ENCODE results near the gene SP6.

SP6 gene

GRCh38 chr17:47889734-47890529, 39.0 kb upstream of the SP6 start:
- Histone ChIP-seq H3K4me1 (ENCODE audit: control insufficient read depth, low read depth, low read length) (peaks cover 7% of the 10 kb centered on the region), H3K9me3 (ENCODE audit: control insufficient read depth, low read depth, low read length) (no peaks in the 10 kb centered on the region), H3K4me3 (ENCODE audit: low read length) (no peak overlapping the region), H3K9ac (ENCODE audit: low read length) (no peak overlapping the region), H3K36me3 (ENCODE audit: control insufficient read depth, low read depth, low read length) (no peaks in the 10 kb centered on the region), H3K27ac (ENCODE audit: low read length) (no peak overlapping the region), H3K27me3 (ENCODE audit: control insufficient read depth, insufficient read depth, low read length) (no peaks in the 10 kb centered on the region)

- Histone ChIP-seq H3K4me1 (ENCODE audit: control insufficient read depth, low read depth, low read length) (peaks cover 8% of the 10 kb centered on the region), H3K27ac (ENCODE audit: low read length) (no peak overlapping the region), H3K27me3 (ENCODE audit: control insufficient read depth, insufficient read depth, low read length) (no peaks in the 10 kb centered on the region), H3K4me3 (ENCODE audit: low read length) (no peak overlapping the region), H3K9me3 (ENCODE audit: control insufficient read depth, low read depth, low read length) (no peaks in the 10 kb centered on the region), H3K36me3 (ENCODE audit: control insufficient read depth, low read depth, low read length) (no peaks in the 10 kb centered on the region), H3K9ac (ENCODE audit: low read length) (no peak overlapping the region)
Observed at GRCh38 chr17:47888293-47888692, 37.3 kb upstream of the SP6 start.

GRCh38 chr17:47884905-47885730, 34.2 kb upstream of the SP6 start:
- Histone ChIP-seq H3K9ac (ENCODE audit: low read length) (no peak overlapping the region), H3K27ac (ENCODE audit: low read length) (no peak overlapping the region), H3K27me3 (ENCODE audit: control insufficient read depth, insufficient read depth, low read length) (no peaks in the 10 kb centered on the region), H3K4me3 (ENCODE audit: low read length) (no peak overlapping the region), H3K9me3 (ENCODE audit: control insufficient read depth, low read depth, low read length) (no peaks in the 10 kb centered on the region), H3K36me3 (ENCODE audit: control insufficient read depth, low read depth, low read length) (no peaks in the 10 kb centered on the region), H3K4me1 (ENCODE audit: control insufficient read depth, low read depth, low read length) (peaks cover 8% of the 10 kb centered on the region)

GRCh38 chr17:47884427-47884740, 33.4 kb upstream of the SP6 start:
- Histone ChIP-seq H3K27ac (ENCODE audit: low read length) (no peak overlapping the region), H3K36me3 (ENCODE audit: control insufficient read depth, low read depth, low read length) (no peaks in the 10 kb centered on the region), H3K4me3 (ENCODE audit: low read length) (no peak overlapping the region), H3K4me1 (ENCODE audit: control insufficient read depth, low read depth, low read length) (peaks cover 8% of the 10 kb centered on the region), H3K9me3 (ENCODE audit: control insufficient read depth, low read depth, low read length) (no peaks in the 10 kb centered on the region), H3K27me3 (ENCODE audit: control insufficient read depth, insufficient read depth, low read length) (no peaks in the 10 kb centered on the region), H3K9ac (ENCODE audit: low read length) (no peak overlapping the region)

- H3K9me3 ChIP-seq (ENCODE audit: control insufficient read depth, low read depth, low read length), result no peaks in the 10 kb centered on the region
- no peak overlapping the region for H3K9ac ChIP-seq (ENCODE audit: low read length)
- no peaks in the 10 kb centered on the region for H3K27me3 ChIP-seq (ENCODE audit: control insufficient read depth, insufficient read depth, low read length)
- peaks cover 8% of the 10 kb centered on the region for H3K4me1 ChIP-seq (ENCODE audit: control insufficient read depth, low read depth, low read length)
- H3K27ac ChIP-seq (ENCODE audit: low read length), result no peak overlapping the region
- H3K36me3 ChIP-seq (ENCODE audit: control insufficient read depth, low read depth, low read length), result no peaks in the 10 kb centered on the region
- no peak overlapping the region for H3K4me3 ChIP-seq (ENCODE audit: low read length)
Observed at GRCh38 chr17:47883589-47884426, 32.8 kb upstream of the SP6 start.

- Histone ChIP-seq H3K4me1 (ENCODE audit: control insufficient read depth, low read depth, low read length) (peaks cover 16% of the 10 kb centered on the region), H3K36me3 (ENCODE audit: control insufficient read depth, low read depth, low read length) (no peaks in the 10 kb centered on the region), H3K9ac (ENCODE audit: low read length) (no peak overlapping the region), H3K27me3 (ENCODE audit: control insufficient read depth, insufficient read depth, low read length) (peaks cover 2% of the 10 kb centered on the region), H3K4me3 (ENCODE audit: low read length) (no peak overlapping the region), H3K27ac (ENCODE audit: low read length) (no peak overlapping the region), H3K9me3 (ENCODE audit: control insufficient read depth, low read depth, low read length) (no peaks in the 10 kb centered on the region)
Observed at GRCh38 chr17:47882695-47883588, 32.0 kb upstream of the SP6 start.

- Histone ChIP-seq H3K4me1 (ENCODE audit: control insufficient read depth, low read depth, low read length) (peaks cover 16% of the 10 kb centered on the region), H3K9me3 (ENCODE audit: control insufficient read depth, low read depth, low read length) (no peaks in the 10 kb centered on the region), H3K4me3 (ENCODE audit: low read length) (no peak overlapping the region), H3K27ac (ENCODE audit: low read length) (no peak overlapping the region), H3K9ac (ENCODE audit: low read length) (no peak overlapping the region), H3K27me3 (ENCODE audit: control insufficient read depth, insufficient read depth, low read length) (peaks cover 4% of the 10 kb centered on the region), H3K36me3 (ENCODE audit: control insufficient read depth, low read depth, low read length) (no peaks in the 10 kb centered on the region)
Observed at GRCh38 chr17:47882247-47882646, 31.3 kb upstream of the SP6 start.

- Histone ChIP-seq H3K9me3 (ENCODE audit: control insufficient read depth, low read depth, low read length) (no peaks in the 10 kb centered on the region), H3K27me3 (ENCODE audit: control insufficient read depth, insufficient read depth, low read length) (peaks cover 4% of the 10 kb centered on the region), H3K4me1 (ENCODE audit: control insufficient read depth, low read depth, low read length) (peaks cover 15% of the 10 kb centered on the region), H3K4me3 (ENCODE audit: low read length) (no peak overlapping the region), H3K36me3 (ENCODE audit: control insufficient read depth, low read depth, low read length) (no peaks in the 10 kb centered on the region), H3K9ac (ENCODE audit: low read length) (no peak overlapping the region), H3K27ac (ENCODE audit: low read length) (no peak overlapping the region)
Observed at GRCh38 chr17:47879776-47880454, 29.0 kb upstream of the SP6 start.

- Histone ChIP-seq H3K9me3 (ENCODE audit: control insufficient read depth, low read depth, low read length) (no peaks in the 10 kb centered on the region), H3K27ac (ENCODE audit: low read length) (no peak overlapping the region), H3K36me3 (ENCODE audit: control insufficient read depth, low read depth, low read length) (no peaks in the 10 kb centered on the region), H3K4me1 (ENCODE audit: control insufficient read depth, low read depth, low read length) (peaks cover 18% of the 10 kb centered on the region), H3K9ac (ENCODE audit: low read length) (no peak overlapping the region), H3K27me3 (ENCODE audit: control insufficient read depth, insufficient read depth, low read length) (peaks cover 4% of the 10 kb centered on the region), H3K4me3 (ENCODE audit: low read length) (no peak overlapping the region)
Observed at GRCh38 chr17:47879028-47879585, 28.1 kb upstream of the SP6 start.

GRCh38 chr17:47878203-47879027, 27.5 kb upstream of the SP6 start:
- Histone ChIP-seq H3K9ac (ENCODE audit: low read length) (no peak overlapping the region), H3K9me3 (ENCODE audit: control insufficient read depth, low read depth, low read length) (no peaks in the 10 kb centered on the region), H3K27ac (ENCODE audit: low read length) (no peak overlapping the region), H3K4me3 (ENCODE audit: low read length) (no peak overlapping the region), H3K4me1 (ENCODE audit: control insufficient read depth, low read depth, low read length) (peaks cover 19% of the 10 kb centered on the region), H3K27me3 (ENCODE audit: control insufficient read depth, insufficient read depth, low read length) (peaks cover 4% of the 10 kb centered on the region), H3K36me3 (ENCODE audit: control insufficient read depth, low read depth, low read length) (no peaks in the 10 kb centered on the region)
